ENCODE data around the gene GRPEL1.

Gene GRPEL1

GRCh38 chr4:7009564-7009963 is 58.3 kb downstream of the GRPEL1 start:
- no peak for TF ChIP-seq PPARA (CRISPR knock-in tag; IDR thresholded peaks at IDR 0.05; ENCODE audit: borderline replicate concordance)
- no peak for ATAC-seq

Measured in SK-N-SH treated with all-trans-retinoic acid at 6 μM for 48 hours (cell line).